Transverse colon (tissue), 4 donors: Measurements from ENCODE around the gene AVPR1A.

Source experiments
- CTCF ChIP-seq, 5 experiments: fragments of 200-600 bp in 3 of 5; fragments of 450-650 bp in 2 of 5; sonication (generic) in 3 of 5; IDR thresholded peaks; 1 replicate in 2 of 5; 2 replicates in 3 of 5; pipeline ENCODE4 v1.5.1; 2016 to 2017; ENCODE audit warnings: antibody characterized with exemption in 5 of 5, inconsistent platforms in 3 of 5, mild to moderate bottlenecking in 2 of 5, moderate library complexity in 1 of 5
- POLR2AphosphoS5 ChIP-seq, 3 donors: sonication (generic); formaldehyde crosslinking; IDR thresholded peaks; one replicate each; pipeline ENCODE4 v1.6.1; 2016; ENCODE audit warnings: antibody characterized with exemption in 3 of 3

- TF ChIP-seq CTCF (IDR thresholded peaks at IDR 0.05), result no peak
- TF ChIP-seq POLR2AphosphoS5 (IDR thresholded peaks at IDR 0.05), result no peak
These were observed 6.4 kb downstream of the AVPR1A start for GRCh38 chr12:63144556-63144955.
